ENCODE data around the gene CCDC150.
A peak's percentile ranks its signal among the peaks of the same experiment; 100 is the strongest.
"Not testable (repeated sequence)": the region's sequence is repeated elsewhere in the genome, so short reads cannot be mapped to it uniquely, and the experiment has no call there.

Gene CCDC150

DNA sequence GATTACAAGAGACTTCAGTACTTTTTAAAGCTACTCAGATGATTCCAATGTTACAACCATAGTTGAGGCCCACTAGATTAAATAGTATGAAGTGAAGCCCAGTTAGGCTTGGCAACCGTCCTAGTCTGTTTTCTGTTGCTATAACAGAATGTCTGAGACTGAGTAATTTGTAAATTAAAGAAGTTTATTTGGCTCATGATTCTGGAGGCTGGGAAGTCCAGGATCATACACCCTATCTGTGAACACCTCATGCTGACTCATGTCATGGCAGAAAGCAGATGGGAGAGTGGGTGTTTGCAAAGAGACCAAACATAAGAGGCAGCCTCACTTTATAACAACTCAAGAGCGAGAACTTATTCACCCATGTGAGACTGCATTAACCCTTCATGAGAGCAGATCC lies 63.1 kb downstream of the CCDC150 start:
- DNase-seq = no peak
- no peaks in the 10 kb centered on the region for H3K36me3 ChIP-seq (ENCODE audit: control insufficient read depth in 4 of 4, insufficient read depth in 4 of 4, low read length in 3 of 4)
- 100% methylated on average over 1 of the region's 2 CpGs for WGBS (ENCODE audit: insufficient coverage)
- H3K27me3 ChIP-seq (replicated peaks in 2 of 5; ENCODE audit: control insufficient read depth in 4 of 5, insufficient read depth in 5 of 5, low read length in 4 of 5) = no peaks in the 10 kb centered on the region
- ChIA-PET POLR2A (no interaction called here), CTCF (no interaction called here)
- H3K4me3 ChIP-seq (ENCODE audit: control insufficient read depth in 1 of 7, extremely low read depth in 1 of 7, insufficient read depth in 4 of 7, low read depth in 2 of 7, low read length in 6 of 7) = no peak overlapping the region
- peaks cover 0 to 2% (median 0%) of the 10 kb centered on the region in 5 experiments for H3K9me3 ChIP-seq (ENCODE audit: control extremely low read depth in 1 of 5, control insufficient read depth in 4 of 5, insufficient read depth in 2 of 5, low read depth in 1 of 5, low read length in 4 of 5)
- H3K27ac ChIP-seq (ENCODE audit: insufficient read depth in 1 of 2, low read depth in 1 of 2, low read length in 2 of 2, poor library complexity in 1 of 2, severe bottlenecking in 2 of 2) = no peak overlapping the region
- H3K4me1 ChIP-seq (ENCODE audit: control extremely low read depth in 1 of 4, control insufficient read depth in 4 of 4, insufficient read depth in 4 of 4, low read length in 3 of 4) = peaks cover 0 to 1% (median under 1%) of the 10 kb centered on the region in 4 experiments

GRCh38 chr2:196703695-196704094 lies 64.2 kb downstream of the CCDC150 start:
- no peak for DNase-seq
- Histone ChIP-seq H3K4me1 (ENCODE audit: control extremely low read depth in 1 of 4, control insufficient read depth in 4 of 4, insufficient read depth in 4 of 4, low read length in 3 of 4) (no peaks in the 10 kb centered on the region), H3K9me3 (ENCODE audit: control extremely low read depth in 1 of 5, control insufficient read depth in 4 of 5, insufficient read depth in 2 of 5, low read depth in 1 of 5, low read length in 4 of 5) (peaks cover 0 to 2% (median 0%) of the 10 kb centered on the region in 5 experiments), H3K27me3 (replicated peaks in 2 of 5; ENCODE audit: control insufficient read depth in 4 of 5, insufficient read depth in 5 of 5, low read length in 4 of 5) (no peaks in the 10 kb centered on the region), H3K4me3 (ENCODE audit: control insufficient read depth in 1 of 7, extremely low read depth in 1 of 7, insufficient read depth in 4 of 7, low read depth in 2 of 7, low read length in 6 of 7) (no peak overlapping the region), H3K27ac (ENCODE audit: insufficient read depth in 1 of 2, low read depth in 1 of 2, low read length in 2 of 2, poor library complexity in 1 of 2, severe bottlenecking in 2 of 2) (no peak overlapping the region), H3K36me3 (ENCODE audit: control insufficient read depth in 4 of 4, insufficient read depth in 4 of 4, low read length in 3 of 4) (no peaks in the 10 kb centered on the region)
- ChIA-PET CTCF (no interaction called here), POLR2A (no interaction called here)

DNA sequence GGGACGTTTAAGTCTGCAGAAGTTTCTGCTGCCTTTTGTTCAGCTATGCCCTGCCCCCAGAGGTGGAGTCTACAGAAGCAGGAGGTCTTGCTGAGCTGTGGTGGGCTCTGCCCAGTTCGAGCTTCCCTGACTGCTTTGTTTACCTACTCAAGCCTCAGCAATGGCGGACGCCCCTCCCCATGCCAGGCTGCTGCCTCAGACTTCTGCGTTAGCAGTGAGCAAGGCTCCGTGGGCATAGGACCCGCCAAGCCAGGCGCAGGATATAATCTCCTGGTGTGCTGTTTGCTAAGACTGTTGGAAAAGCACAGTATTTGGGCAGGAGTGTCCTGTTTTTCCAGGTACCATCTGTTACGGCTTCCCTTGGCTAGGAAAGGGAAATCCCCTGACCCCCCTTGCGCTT lies 70.5 kb downstream of the CCDC150 start:
- 96% methylated on average over 10 of the region's 10 CpGs for WGBS (ENCODE audit: insufficient coverage)
- POLR2A ChIA-PET, CTCF ChIA-PET: not testable (repeated sequence)

DNA sequence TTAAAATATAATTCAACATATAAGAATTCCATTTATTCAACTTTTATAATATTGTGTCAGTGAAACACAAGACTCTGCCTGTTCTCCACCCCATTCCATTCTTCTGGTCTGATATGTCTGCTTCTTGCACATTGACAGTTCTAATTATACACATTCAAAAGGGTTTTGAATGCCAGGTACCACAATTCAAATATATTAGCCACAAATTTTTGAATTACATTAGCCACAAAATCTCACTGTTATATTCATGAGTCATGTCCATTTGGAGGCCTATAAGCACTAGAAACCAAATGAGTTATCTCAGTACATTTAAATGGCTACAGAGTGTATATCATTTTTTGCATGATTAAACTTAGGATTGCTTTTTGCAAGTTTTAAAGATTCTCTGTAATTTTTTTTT lies 72.1 kb downstream of the CCDC150 start:
- Histone ChIP-seq H3K27me3 (replicated peaks in 2 of 5; ENCODE audit: control insufficient read depth in 4 of 5, insufficient read depth in 5 of 5, low read length in 4 of 5) (no peaks in the 10 kb centered on the region), H3K4me3 (ENCODE audit: control insufficient read depth in 1 of 7, extremely low read depth in 1 of 7, insufficient read depth in 4 of 7, low read depth in 2 of 7, low read length in 6 of 7) (no peak overlapping the region), H3K4me1 (ENCODE audit: control extremely low read depth in 1 of 4, control insufficient read depth in 4 of 4, insufficient read depth in 4 of 4, low read length in 3 of 4) (no peaks in the 10 kb centered on the region), H3K27ac (ENCODE audit: insufficient read depth in 1 of 2, low read depth in 1 of 2, low read length in 2 of 2, poor library complexity in 1 of 2, severe bottlenecking in 2 of 2) (no peak overlapping the region), H3K36me3 (ENCODE audit: control insufficient read depth in 4 of 4, insufficient read depth in 4 of 4, low read length in 3 of 4) (peaks cover 0 to 2% (median 0%) of the 10 kb centered on the region in 4 experiments), H3K9me3 (ENCODE audit: control extremely low read depth in 1 of 5, control insufficient read depth in 4 of 5, insufficient read depth in 2 of 5, low read depth in 1 of 5, low read length in 4 of 5) (peaks cover 0 to 8% (median 3%) of the 10 kb centered on the region in 5 experiments)
- ChIA-PET POLR2A (no interaction called here), CTCF (no interaction called here)
- DNase-seq = no peak

More for the DNA sequence above, 70.5 kb downstream of the CCDC150 start:
- not testable (repeated sequence) for H3K9me3 ChIP-seq (ENCODE audit: control extremely low read depth in 1 of 5, control insufficient read depth in 4 of 5, insufficient read depth in 2 of 5, low read depth in 1 of 5, low read length in 4 of 5); DNase-seq; H3K27me3 ChIP-seq (replicated peaks in 2 of 5; ENCODE audit: control insufficient read depth in 4 of 5, insufficient read depth in 5 of 5, low read length in 4 of 5); H3K4me1 ChIP-seq (ENCODE audit: control extremely low read depth in 1 of 4, control insufficient read depth in 4 of 4, insufficient read depth in 4 of 4, low read length in 3 of 4); H3K27ac ChIP-seq (ENCODE audit: insufficient read depth in 1 of 2, low read depth in 1 of 2, low read length in 2 of 2, poor library complexity in 1 of 2, severe bottlenecking in 2 of 2); H3K4me3 ChIP-seq (ENCODE audit: control insufficient read depth in 1 of 7, extremely low read depth in 1 of 7, insufficient read depth in 4 of 7, low read depth in 2 of 7, low read length in 6 of 7); H3K36me3 ChIP-seq (ENCODE audit: control insufficient read depth in 4 of 4, insufficient read depth in 4 of 4, low read length in 3 of 4)

DNA sequence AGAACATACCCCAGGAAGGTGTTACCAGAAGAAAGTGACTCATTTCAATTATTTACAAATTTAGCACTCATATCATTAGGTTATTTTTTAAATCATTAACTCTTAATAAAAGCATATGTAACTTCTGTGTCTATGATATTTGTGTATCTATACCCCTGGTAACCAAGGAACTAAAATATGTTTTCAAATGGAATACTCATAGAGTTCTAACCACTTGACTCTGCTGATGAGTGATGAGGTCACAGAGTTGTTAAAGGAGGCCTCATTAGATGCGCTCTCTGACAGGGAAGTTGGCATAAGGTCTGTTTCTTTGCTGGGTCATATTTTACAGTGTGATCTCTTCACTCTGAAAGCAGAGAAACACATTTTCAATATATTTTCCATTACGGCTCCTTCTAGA lies 73.4 kb downstream of the CCDC150 start:
- Histone ChIP-seq H3K36me3 (ENCODE audit: control insufficient read depth in 4 of 4, insufficient read depth in 4 of 4, low read length in 3 of 4) (peaks cover 0 to 2% (median 0%) of the 10 kb centered on the region in 4 experiments), H3K27me3 (replicated peaks in 2 of 5; ENCODE audit: control insufficient read depth in 4 of 5, insufficient read depth in 5 of 5, low read length in 4 of 5) (no peaks in the 10 kb centered on the region), H3K4me3 (ENCODE audit: control insufficient read depth in 1 of 7, extremely low read depth in 1 of 7, insufficient read depth in 4 of 7, low read depth in 2 of 7, low read length in 6 of 7) (no peak overlapping the region), H3K4me1 (ENCODE audit: control extremely low read depth in 1 of 4, control insufficient read depth in 4 of 4, insufficient read depth in 4 of 4, low read length in 3 of 4) (no peaks in the 10 kb centered on the region), H3K27ac (ENCODE audit: insufficient read depth in 1 of 2, low read depth in 1 of 2, low read length in 2 of 2, poor library complexity in 1 of 2, severe bottlenecking in 2 of 2) (no peak overlapping the region), H3K9me3 (ENCODE audit: control extremely low read depth in 1 of 5, control insufficient read depth in 4 of 5, insufficient read depth in 2 of 5, low read depth in 1 of 5, low read length in 4 of 5) (peaks cover 0 to 8% (median 3%) of the 10 kb centered on the region in 5 experiments)
- CTCF ChIA-PET = no interaction called here
- DNase-seq = no peak
- no CpG with 5 or more reads among the region's 2 CpGs for WGBS (ENCODE audit: insufficient coverage)
- POLR2A ChIA-PET = no interaction called here

GRCh38 chr2:196718419-196719109 lies 79.0 kb downstream of the CCDC150 start:
- WGBS (ENCODE audit: insufficient coverage) = 92% methylated on average over 5 of the region's 6 CpGs
- Histone ChIP-seq H3K4me1 (ENCODE audit: control extremely low read depth in 1 of 4, control insufficient read depth in 4 of 4, insufficient read depth in 4 of 4, low read length in 3 of 4) (peaks cover 0 to 5% (median 2%) of the 10 kb centered on the region in 4 experiments), H3K27ac (ENCODE audit: insufficient read depth in 1 of 2, low read depth in 1 of 2, low read length in 2 of 2, poor library complexity in 1 of 2, severe bottlenecking in 2 of 2) (peak overlapping the region in 1 of 2 experiments; percentile 29), H3K9me3 (ENCODE audit: control extremely low read depth in 1 of 5, control insufficient read depth in 4 of 5, insufficient read depth in 2 of 5, low read depth in 1 of 5, low read length in 4 of 5) (no peaks in the 10 kb centered on the region), H3K27me3 (replicated peaks in 2 of 5; ENCODE audit: control insufficient read depth in 4 of 5, insufficient read depth in 5 of 5, low read length in 4 of 5) (no peaks in the 10 kb centered on the region), H3K4me3 (ENCODE audit: control insufficient read depth in 1 of 7, extremely low read depth in 1 of 7, insufficient read depth in 4 of 7, low read depth in 2 of 7, low read length in 6 of 7) (peak overlapping the region in 1 of 7 experiments; percentile 13), H3K36me3 (ENCODE audit: control insufficient read depth in 4 of 4, insufficient read depth in 4 of 4, low read length in 3 of 4) (peaks cover 0 to 5% (median 0%) of the 10 kb centered on the region in 4 experiments)
- DNase-seq = no peak
- ChIA-PET CTCF (interaction anchor here (1.1 kb wide), 1 partner anchor 13 kb away, joined by 3 read pairs; no protein-coding TSS in a partner anchor), POLR2A (no interaction called here)

GRCh38 chr2:196719110-196719872 lies 79.8 kb downstream of the CCDC150 start:
- Histone ChIP-seq H3K4me1 (ENCODE audit: control extremely low read depth in 1 of 4, control insufficient read depth in 4 of 4, insufficient read depth in 4 of 4, low read length in 3 of 4) (peaks cover 0 to 5% (median 2%) of the 10 kb centered on the region in 4 experiments), H3K4me3 (ENCODE audit: control insufficient read depth in 1 of 7, extremely low read depth in 1 of 7, insufficient read depth in 4 of 7, low read depth in 2 of 7, low read length in 6 of 7) (peak overlapping the region in 2 of 7 experiments; percentile 1 to 13), H3K27ac (ENCODE audit: insufficient read depth in 1 of 2, low read depth in 1 of 2, low read length in 2 of 2, poor library complexity in 1 of 2, severe bottlenecking in 2 of 2) (peak overlapping the region in 1 of 2 experiments; percentile 29), H3K36me3 (ENCODE audit: control insufficient read depth in 4 of 4, insufficient read depth in 4 of 4, low read length in 3 of 4) (peaks cover 0 to 5% (median 0%) of the 10 kb centered on the region in 4 experiments), H3K9me3 (ENCODE audit: control extremely low read depth in 1 of 5, control insufficient read depth in 4 of 5, insufficient read depth in 2 of 5, low read depth in 1 of 5, low read length in 4 of 5) (no peaks in the 10 kb centered on the region), H3K27me3 (replicated peaks in 2 of 5; ENCODE audit: control insufficient read depth in 4 of 5, insufficient read depth in 5 of 5, low read length in 4 of 5) (no peaks in the 10 kb centered on the region)
- CTCF ChIA-PET = interaction anchor here (1.1 kb wide), 1 partner anchor 12 kb away, joined by 3 read pairs; no protein-coding TSS in a partner anchor
- POLR2A ChIA-PET = no interaction called here
- peak; percentile 21 to 73 (median 60) for DNase-seq
- 100% methylated on average over 2 of the region's 6 CpGs for WGBS (ENCODE audit: insufficient coverage)
